ENCODE measurements around the gene NUP153.
"Not testable (repeated sequence)": the region's sequence is repeated elsewhere in the genome, so short reads cannot be mapped to it uniquely, and the experiment has no call there.

NUP153 gene

DNA sequence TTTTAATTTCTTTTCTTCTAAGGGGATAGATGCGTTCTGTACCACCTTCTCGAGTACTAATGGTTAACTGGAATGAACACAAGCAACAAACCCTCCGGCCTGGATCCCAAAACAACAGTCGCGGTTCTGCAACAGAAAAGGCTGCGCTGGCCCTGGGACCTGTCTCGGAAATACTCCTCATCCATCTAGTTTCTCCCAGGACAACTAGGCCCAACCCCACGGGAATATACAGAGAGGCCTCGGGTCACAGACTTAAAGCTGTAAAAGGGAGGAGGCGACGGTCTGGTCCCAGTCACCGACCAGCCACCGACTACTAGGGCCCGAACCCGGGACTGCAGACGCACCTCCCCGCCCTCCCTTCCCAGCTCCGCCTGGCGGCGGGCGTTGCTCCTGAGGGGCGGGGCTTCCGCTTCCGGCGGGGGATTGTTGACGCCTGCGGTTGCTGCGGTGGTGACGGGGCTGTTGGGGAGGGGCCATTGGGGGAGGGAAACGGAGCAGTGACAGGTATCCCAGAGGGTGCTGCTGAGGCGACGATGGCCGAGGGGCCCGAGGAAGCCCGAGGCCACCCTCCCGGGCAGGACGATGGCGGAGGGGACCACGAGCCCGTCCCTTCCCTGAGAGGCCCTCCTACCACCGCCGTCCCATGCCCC is 106.7 kb downstream of the NUP153 start, which contains the start of gene FAM8A1:
TSS of gene FAM8A1 (plus strand) at position 426 of the 650 bp plus-strand sequence. CDS start at position 534, 108 bp downstream.
- DNase-seq = peak; percentile 94

DNA sequence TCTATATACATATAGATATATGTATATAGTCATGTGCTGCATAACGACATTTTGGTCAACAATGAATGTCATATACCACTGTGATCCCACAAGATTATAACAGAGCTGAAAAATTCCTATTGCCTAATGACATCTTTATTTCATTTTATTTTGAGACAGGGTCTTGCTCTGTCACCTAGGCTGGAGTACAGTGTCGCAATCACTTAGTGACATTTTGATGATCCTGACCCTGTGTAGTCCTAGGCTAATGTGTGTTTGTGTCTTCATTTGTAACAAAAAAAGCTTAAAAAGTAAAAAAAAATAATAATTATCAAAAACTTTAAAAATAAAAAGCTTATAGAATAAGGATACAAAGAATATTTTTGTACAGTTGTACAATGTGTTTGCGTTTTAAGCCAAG is 110.6 kb downstream of the NUP153 start:
- DNase-seq = no peak

DNA sequence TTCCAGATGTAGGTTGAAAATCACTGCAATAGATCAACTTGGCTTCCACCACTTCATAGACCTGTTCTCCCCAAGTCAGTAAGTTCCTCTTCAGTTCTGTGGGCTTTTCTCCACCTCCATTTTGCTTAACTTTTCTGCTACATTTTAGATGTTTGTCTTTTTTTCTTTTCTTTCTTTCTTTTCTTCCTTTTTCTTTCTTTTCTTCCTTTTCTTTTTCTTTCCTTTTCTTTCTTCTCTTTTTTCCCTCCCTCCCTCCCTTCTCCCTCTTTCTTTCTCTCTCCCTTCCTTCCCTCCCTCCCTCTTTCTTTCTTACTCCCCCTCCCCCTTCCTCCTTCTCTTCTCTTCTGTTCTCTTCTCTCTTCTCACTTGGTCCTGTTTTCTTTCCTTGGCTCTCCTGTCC is 113.5 kb downstream of the NUP153 start:
- no peak for DNase-seq

DNA sequence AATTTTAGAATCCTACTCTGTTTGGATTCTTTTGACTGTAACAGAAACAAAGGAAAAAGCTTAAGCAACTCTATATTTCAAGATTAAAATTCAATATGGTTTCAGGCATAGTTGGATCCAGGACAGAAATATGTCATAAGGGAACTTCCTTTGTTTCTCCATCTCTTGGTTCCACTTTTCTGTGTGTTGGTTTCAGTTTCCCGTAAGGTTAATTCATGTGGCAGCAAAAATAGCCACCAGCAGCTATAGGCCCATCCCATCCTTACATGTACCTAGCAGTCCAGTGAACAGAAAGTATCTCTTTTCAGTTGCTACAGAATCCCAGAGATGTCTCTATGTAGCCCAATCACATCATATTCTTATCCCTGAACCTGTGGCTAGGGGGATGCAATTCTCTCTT is 115.4 kb downstream of the NUP153 start:
- no peak for DNase-seq

DNA sequence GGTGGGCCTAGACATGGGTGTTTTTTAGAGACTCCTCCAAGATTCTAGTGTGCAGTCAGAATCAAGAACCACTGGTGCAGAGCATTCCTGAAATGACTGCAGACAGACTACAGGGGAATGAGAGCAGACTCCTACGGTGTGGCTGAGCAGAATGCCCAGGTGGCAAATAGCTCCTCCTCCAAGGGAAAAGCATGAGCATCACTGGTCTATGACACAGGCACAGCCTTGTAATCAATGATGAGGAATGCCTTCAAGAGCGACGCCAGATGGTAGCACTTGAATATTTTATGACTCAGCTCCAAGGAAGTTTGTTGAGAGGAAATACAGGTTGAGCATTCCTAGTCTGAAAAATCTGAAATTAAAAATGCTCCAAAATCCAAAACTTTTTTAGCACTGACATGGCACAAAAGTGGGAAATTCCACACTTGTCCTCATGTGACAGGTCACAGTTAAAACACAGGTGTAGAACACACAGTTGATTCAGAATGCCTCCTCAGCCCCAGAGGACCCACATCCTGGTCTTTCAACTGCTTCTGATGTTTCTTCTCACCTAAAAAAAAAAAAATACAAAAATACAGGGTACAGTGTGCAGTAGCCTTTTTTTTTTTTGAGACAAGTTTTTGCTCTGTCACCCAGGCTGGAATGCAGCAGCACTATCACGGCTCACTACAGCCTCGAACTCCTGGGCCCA is 117.2 kb downstream of the NUP153 start:
- DNase-seq = peak; percentile 7

DNA sequence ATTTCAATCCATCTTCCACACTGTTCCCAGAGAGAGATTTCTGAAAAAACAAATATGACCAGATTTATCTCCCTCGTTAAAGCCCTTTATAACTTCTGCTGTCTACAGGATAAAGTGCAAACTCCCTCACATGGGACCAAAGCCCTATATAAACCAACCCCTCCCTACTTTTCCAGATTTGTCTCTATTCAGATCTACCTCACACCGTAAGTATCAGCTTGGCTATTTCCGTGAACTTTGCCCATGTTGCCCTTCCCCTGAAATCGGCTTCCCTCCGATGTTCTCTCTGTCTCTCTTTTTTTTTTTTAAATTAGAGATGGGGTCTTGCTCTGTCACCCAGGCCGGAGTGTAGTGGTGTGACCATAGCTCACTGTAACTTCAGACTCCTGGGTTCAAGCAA is 118.7 kb downstream of the NUP153 start:
- DNase-seq = no peak

DNA sequence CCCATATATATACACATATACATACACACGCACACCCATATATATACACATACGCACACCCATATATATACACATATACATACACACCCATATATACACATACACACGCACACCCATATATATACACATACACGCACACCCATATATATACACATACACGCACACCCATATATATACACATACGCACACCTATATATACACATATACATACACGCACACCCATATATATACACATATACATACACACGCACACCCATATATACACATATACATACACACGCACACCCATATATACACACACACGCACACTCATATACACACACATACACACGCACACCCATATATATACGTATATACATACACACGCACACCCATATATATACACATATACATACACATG is 120.1 kb downstream of the NUP153 start:
- not testable (repeated sequence) for DNase-seq

DNA sequence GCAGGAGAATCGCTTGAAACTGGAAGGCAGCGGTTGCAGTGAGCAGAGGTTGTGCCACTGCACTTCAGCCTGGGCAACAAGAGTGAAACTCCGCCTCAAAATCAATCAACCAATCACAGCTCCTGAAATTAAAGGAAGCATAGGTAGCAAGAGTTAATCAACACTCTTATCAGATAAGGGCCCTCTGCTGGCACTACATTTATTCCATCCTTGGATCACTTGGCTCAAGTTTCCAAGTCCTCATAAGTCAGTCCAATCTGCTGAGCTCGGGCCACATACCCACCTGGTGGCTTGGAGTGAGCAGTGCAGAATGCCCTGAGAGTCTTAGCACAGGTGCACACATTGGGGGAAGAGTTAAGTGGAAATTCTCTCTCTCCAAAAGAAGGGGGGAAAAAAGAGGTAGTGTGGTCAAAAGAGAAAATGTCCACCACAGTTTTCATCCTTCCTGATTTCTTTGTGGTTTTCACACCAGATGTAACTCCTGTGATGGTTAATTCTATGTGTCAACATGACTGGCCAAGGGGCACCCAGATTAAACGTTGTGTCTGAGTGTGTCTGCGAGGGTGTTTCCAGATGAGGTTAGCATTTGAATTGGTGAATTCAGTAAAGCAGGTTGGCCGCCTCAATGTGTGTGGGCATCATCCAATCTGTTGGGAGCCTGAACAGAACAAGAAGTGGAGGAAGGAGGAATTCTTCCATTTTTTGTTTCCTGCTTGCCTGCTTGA is 120.8 kb downstream of the NUP153 start:
- peak; percentile 50 for DNase-seq

DNA sequence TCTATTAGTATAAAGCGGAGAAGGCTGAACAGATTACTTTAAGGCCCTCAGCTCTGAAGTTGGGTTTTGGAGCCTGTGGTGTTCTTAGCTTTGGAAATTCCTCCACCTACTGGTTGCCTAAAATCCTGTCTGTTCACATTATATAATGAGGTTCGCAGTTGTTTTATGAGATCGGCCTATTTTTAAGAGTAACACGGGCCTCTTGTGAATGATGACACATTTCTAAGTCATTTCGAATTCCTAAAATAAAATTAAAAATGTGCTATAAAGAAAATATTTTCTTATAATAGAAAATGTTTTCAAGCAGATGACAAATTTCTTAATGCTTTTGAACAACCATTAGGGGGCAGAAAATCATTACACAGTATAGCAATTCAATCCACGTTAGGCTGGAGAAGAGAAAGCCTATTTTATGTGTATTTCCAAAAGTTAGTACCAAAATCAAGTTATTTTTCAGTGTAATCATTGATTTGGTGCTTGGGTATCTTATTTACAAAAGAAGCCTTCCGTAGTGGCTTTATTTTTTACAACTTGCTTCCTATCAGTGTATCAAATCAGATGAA is 122.4 kb downstream of the NUP153 start:
- DNase-seq = peak; percentile 67

DNA sequence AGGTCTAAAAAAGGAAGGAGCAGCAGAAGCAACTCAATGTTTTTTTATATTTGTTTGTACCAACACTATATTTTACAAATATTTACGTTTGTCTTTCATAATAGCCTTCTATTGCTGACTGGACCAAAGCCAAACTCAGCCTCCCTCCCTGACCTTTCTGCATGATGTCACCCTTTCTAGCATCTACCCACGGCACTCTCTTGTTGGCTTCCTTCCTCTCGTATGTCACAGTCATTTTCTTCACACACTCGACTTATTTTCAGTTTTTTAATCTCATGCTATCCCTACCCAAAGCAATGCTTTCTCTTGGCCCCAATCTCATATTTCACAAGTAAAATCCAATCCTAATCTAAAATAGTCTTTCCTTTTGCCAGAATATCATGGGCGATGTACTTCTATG is 122.9 kb downstream of the NUP153 start:
- no peak for DNase-seq

DNA sequence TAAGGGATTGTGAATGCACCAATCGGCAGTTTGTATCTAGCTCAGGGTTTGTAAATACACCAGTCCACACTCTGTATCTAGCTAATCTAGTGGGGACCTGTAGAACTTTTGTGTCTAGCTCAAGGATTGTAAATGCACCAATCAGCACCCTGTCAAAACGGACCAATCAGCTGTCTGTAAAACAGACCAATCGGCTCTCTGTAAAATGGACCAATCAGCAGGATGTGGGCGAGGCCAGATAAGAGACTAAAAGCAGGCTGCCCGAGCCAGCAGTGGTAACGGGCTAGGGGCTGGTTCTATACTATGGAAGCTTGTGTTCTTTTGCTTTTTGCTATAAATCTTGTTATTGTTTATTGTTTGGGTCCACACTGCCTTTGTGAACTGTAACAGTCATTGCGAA is 125.4 kb downstream of the NUP153 start:
- not testable (repeated sequence) for DNase-seq

DNA sequence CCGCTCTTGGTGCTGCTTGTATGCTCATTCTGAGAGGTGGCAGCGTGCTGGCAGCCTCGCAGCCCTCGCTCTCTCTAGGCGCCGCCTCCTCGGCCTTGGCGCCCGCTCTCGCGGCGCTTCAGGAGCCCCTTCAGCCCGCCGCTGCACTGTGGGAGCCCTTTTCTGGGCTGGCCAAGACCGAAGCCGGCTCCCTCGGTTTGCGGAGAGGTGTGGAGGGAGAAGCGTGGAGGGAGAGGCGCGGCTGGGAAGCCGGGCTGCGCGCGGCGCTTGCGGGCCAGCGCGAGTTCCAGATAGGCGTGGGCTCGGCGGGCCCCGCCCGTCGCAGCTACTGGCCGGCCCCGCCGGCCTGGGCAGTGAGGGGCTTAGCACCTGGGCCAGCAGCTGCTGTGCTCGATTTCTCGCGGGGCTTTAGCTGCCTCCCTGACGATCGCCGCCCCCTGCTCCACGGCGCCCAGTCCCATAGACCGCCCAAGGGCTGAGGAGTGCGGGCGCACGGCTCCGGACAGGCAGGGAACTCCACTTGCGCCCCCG is 126.1 kb downstream of the NUP153 start:
- no peak for DNase-seq

DNA sequence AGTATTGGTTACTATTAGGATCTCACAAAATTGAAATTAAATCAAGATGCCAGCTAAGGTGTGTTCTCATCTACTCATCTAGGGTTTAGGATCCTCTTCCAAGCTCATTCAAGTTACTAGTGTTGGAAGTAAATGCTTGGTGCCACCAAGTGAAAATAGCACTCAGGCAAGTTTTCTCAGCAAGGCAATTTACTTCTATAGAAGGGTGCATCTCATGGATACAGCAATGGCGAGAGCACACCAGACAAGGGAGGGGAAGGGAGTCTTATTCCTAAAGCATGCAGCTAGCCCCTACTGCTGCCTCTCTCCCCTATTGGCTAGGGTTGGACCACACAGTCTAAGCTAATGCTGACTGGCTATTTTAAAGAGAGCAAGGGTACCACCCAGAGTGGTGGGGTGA is 129.7 kb downstream of the NUP153 start:
- DNase-seq = no peak

DNA sequence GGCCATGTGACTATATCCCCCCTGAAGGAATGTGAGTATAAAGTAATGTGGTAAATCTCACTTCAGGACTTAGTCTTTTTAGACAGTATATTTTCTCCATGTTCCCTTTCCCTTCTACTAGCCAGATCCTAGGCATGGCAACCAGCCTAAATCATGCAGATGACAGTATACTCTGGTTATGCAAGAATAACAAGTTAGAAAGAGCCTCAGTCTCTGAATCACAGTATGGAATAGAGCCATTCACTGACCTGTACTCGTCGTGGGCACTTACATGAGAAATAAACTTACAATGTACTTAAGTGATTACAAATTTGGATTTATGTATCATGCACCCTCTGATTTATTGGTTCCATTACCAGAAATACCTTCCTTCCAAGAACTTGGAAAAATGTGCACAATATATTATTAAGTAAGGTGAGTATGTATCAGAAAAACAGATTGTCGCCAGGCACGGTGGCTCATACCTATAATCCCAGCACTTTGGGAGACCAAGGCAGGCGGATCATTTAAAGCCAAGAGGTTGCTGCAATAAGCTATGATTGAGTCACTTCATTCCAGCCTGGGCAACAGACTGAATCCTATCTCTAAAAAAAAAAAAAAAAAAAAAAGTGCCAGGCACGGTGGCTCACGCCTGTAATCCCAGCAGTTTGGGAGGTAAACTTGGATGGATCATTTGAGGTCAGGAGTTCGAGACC is 131.7 kb downstream of the NUP153 start:
- no peak for DNase-seq

DNA sequence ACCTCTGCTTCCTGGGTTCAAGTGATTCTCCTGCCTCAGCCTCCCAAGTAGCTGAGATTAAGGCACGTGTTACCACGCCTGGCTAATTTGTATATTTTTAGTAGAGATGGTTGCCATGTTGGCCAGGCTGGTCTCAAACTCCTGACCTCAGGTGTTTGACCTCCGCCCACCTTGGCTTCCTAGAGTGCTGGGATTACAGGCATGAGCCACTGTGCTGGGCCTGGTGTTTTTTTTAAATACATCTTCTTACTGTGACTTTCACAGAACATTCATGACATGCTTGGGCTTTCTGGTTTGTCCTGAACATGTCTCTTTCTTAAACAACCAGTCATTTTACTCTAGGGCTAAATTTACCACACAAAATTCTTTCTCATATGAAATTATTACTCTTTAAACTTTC is 141.3 kb downstream of the NUP153 start:
- DNase-seq = no peak
